HL-60 (cell line): ENCODE results near the gene KIF2A.

Source experiments
- DNase-seq, 2 experiments: peaks; one replicate each; pipeline ENCODE4 v3.0.0-alpha.2; 2010 to 2020; ENCODE audit warnings: low read depth in 1 of 2, low spot score in 1 of 2
- H3K27ac ChIP-seq: fragments of 250-450 bp; sonication (Bioruptor Pico); replicated peaks from 2 replicates; pipeline ENCODE4 v1.5.1; 2020; ENCODE audit warnings: mild to moderate bottlenecking, moderate library complexity
- H3K27me3 ChIP-seq: fragments of 250-450 bp; sonication (Bioruptor Pico); 2 replicates; pipeline ENCODE4 v1.5.1; 2021; ENCODE audit warnings: mild to moderate bottlenecking, moderate library complexity; ENCODE audit not compliant: insufficient read depth, poor library complexity, severe bottlenecking
- H3K4me3 ChIP-seq: replicated peaks from 2 replicates; pipeline ENCODE4 v1.5.1; 2011; ENCODE audit warnings: mild to moderate bottlenecking, control low read depth, low read length; ENCODE audit not compliant: insufficient read depth
- GABPA ChIP-seq: IDR thresholded peaks from 2 replicates; pipeline ENCODE4 v1.6.1; 2012; ENCODE audit warnings: low read depth
- POLR2AphosphoS5 ChIP-seq: IDR thresholded peaks from 2 replicates; pipeline ENCODE4 v1.6.1; 2012; ENCODE audit warnings: low read depth
- REST ChIP-seq: IDR thresholded peaks from 2 replicates; pipeline ENCODE4 v1.6.1; 2012; ENCODE audit warnings: low read depth; ENCODE audit not compliant: insufficient replicate concordance
- SPI1 ChIP-seq: IDR thresholded peaks from 2 replicates; pipeline ENCODE4 v1.6.1; 2012; ENCODE audit warnings: low read depth, mild to moderate bottlenecking, borderline replicate concordance
- TF ChIP-seq, protein P1 (sequence below): IDR thresholded peaks from one replicate; pipeline ENCODE4 v1.5.1; 2011; ENCODE audit warnings: low read length, control low read depth, inconsistent platforms; ENCODE audit not compliant: insufficient read depth

The KIF2A gene

DNA sequence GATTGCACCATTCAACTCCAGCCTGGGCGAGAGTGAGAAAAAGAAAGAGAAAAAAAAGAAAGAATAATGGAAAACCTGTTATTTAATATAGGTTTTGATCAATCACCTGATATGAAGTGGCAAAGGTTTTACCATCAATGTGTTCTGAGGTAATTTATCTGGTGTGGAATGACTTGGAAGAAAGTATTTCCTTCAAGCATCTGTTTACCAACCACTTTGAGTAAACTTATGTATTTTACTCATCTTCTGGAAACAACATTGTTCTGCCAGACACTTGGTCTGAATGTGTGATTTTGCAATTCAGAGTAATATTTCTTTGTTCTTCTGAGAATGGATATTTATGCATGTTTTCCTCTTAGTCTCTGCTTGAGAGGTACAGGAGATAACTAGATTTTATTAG lies 24.3 kb downstream of the KIF2A start:
- no peak for DNase-seq
- Histone ChIP-seq H3K27ac (no peak overlapping the region), H3K27me3 (no peaks in the 10 kb centered on the region), H3K4me3 (no peak overlapping the region)
- TF ChIP-seq SPI1: no peak
- no peak for TF ChIP-seq REST
- no peak for TF ChIP-seq GABPA
- TF ChIP-seq, protein P1, sequence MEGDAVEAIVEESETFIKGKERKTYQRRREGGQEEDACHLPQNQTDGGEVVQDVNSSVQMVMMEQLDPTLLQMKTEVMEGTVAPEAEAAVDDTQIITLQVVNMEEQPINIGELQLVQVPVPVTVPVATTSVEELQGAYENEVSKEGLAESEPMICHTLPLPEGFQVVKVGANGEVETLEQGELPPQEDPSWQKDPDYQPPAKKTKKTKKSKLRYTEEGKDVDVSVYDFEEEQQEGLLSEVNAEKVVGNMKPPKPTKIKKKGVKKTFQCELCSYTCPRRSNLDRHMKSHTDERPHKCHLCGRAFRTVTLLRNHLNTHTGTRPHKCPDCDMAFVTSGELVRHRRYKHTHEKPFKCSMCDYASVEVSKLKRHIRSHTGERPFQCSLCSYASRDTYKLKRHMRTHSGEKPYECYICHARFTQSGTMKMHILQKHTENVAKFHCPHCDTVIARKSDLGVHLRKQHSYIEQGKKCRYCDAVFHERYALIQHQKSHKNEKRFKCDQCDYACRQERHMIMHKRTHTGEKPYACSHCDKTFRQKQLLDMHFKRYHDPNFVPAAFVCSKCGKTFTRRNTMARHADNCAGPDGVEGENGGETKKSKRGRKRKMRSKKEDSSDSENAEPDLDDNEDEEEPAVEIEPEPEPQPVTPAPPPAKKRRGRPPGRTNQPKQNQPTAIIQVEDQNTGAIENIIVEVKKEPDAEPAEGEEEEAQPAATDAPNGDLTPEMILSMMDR: no peak
- no peak for TF ChIP-seq POLR2AphosphoS5

DNA sequence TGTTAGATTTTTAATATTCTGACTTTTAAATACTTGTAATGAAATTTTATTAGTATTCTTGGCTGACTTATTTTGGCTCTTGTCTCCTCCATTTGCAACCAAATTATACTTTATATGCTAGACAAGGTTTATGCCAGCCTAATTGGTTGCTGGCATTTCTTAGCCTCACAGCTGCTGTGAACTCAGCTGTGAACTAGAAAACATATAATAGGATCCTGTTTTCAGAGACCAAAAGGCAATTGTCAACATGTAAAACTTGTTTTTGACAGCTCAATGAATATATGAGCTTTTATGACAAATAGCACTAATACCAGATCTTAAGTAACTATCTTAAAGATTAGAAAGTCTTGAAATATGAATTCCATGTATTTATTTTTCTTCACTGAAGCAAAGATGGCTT lies 25.9 kb downstream of the KIF2A start:
- H3K27ac ChIP-seq: no peak overlapping the region
- no peaks in the 10 kb centered on the region for H3K27me3 ChIP-seq
- H3K4me3 ChIP-seq: no peak overlapping the region
- DNase-seq: no peak
- no peak for TF ChIP-seq SPI1
- TF ChIP-seq REST: no peak
- TF ChIP-seq GABPA: no peak

GRCh38 chr5:62333250-62333794 lies 27.3 kb downstream of the KIF2A start:
- TF ChIP-seq, protein P1: no peak
- TF ChIP-seq REST (no peak), SPI1 (no peak), GABPA (no peak)
- H3K4me3 ChIP-seq: no peak overlapping the region
- no peak for DNase-seq
- no peaks in the 10 kb centered on the region for H3K27me3 ChIP-seq
- no peak overlapping the region for H3K27ac ChIP-seq

DNA sequence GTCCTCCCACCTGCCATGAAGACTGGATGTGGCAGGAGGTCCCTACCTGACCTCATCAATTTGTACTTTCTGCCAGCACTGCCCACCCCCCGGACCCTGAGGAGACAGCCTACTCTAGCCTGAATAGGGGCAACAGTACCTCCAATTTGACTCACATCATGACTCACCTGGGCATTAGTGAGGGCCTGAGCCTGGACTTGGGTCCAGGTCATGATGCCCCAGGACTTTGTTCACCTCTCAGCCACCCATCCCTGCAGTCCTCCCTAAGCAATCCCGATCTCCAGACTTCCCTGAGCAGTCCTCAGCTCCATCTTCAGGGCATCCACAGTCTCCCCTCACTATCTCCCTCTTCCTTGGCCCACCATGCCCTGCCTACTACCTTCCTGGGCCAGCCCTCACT lies 28.1 kb downstream of the KIF2A start:
- Histone ChIP-seq H3K4me3 (no peak overlapping the region), H3K27me3 (no peaks in the 10 kb centered on the region), H3K27ac (no peak overlapping the region)
- DNase-seq: no peak
- TF ChIP-seq SPI1 (no peak), GABPA (no peak), POLR2AphosphoS5 (no peak), REST (no peak)
- TF ChIP-seq, protein P1: no peak
